SU-DHL-6 (cell line): ENCODE measurements around the gene ITGA1.

Source experiments
- EZH2phosphoT487 ChIP-seq: fragments of 200-600 bp; sonication (generic), shearing (Covaris generic); conservative IDR thresholded peaks from 2 replicates; pipeline ENCODE4 v1.6.1; 2018; ENCODE audit warnings: mild to moderate bottlenecking, antibody characterized with exemption, low read length, moderate library complexity, mixed read lengths
- TF ChIP-seq, protein P1 (sequence below): fragments of 200-600 bp; sonication (generic); IDR thresholded peaks from one replicate; pipeline ENCODE4 v1.5.1; 2017; ENCODE audit warnings: antibody characterized with exemption, mild to moderate bottlenecking, low read length, moderate library complexity; ENCODE audit not compliant: insufficient read depth, poor library complexity, severe bottlenecking

GRCh38 chr5:52770287-52770939 is 17.3 kb upstream of the ITGA1 start:
- TF ChIP-seq, protein P1, sequence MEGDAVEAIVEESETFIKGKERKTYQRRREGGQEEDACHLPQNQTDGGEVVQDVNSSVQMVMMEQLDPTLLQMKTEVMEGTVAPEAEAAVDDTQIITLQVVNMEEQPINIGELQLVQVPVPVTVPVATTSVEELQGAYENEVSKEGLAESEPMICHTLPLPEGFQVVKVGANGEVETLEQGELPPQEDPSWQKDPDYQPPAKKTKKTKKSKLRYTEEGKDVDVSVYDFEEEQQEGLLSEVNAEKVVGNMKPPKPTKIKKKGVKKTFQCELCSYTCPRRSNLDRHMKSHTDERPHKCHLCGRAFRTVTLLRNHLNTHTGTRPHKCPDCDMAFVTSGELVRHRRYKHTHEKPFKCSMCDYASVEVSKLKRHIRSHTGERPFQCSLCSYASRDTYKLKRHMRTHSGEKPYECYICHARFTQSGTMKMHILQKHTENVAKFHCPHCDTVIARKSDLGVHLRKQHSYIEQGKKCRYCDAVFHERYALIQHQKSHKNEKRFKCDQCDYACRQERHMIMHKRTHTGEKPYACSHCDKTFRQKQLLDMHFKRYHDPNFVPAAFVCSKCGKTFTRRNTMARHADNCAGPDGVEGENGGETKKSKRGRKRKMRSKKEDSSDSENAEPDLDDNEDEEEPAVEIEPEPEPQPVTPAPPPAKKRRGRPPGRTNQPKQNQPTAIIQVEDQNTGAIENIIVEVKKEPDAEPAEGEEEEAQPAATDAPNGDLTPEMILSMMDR = no peak
- no peak for TF ChIP-seq EZH2phosphoT487
